GM20000 (cell line): Measurements from ENCODE around the gene FAM78A.

ENCODE experiments used
- DNase-seq: peaks from one replicate; pipeline ENCODE4 v3.0.0; 2012; ENCODE audit warnings: low spot score
- TF ChIP-seq, protein P1 (sequence below): IDR thresholded peaks from 2 replicates; pipeline ENCODE4 v1.5.1; 2012; ENCODE audit warnings: mild to moderate bottlenecking, control low read depth; ENCODE audit errors: extremely low read depth, missing control alignments

Gene FAM78A

DNA sequence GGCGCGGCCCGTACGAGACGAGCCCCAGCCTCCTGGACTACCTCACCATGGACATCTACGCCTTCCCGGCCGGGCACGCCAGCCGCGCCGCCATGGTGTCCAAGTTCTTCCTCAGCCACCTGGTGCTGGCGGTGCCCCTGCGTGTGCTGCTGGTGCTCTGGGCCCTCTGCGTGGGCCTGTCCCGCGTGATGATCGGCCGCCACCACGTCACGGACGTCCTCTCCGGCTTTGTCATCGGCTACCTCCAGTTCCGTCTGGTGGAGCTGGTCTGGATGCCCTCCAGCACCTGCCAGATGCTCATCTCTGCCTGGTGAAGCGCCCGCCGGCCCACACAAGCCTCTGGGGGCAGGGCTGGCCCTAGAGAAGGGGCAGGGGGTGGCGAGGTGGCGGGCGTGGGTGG is 31.7 kb upstream of the FAM78A start:
- TF ChIP-seq, protein P1, sequence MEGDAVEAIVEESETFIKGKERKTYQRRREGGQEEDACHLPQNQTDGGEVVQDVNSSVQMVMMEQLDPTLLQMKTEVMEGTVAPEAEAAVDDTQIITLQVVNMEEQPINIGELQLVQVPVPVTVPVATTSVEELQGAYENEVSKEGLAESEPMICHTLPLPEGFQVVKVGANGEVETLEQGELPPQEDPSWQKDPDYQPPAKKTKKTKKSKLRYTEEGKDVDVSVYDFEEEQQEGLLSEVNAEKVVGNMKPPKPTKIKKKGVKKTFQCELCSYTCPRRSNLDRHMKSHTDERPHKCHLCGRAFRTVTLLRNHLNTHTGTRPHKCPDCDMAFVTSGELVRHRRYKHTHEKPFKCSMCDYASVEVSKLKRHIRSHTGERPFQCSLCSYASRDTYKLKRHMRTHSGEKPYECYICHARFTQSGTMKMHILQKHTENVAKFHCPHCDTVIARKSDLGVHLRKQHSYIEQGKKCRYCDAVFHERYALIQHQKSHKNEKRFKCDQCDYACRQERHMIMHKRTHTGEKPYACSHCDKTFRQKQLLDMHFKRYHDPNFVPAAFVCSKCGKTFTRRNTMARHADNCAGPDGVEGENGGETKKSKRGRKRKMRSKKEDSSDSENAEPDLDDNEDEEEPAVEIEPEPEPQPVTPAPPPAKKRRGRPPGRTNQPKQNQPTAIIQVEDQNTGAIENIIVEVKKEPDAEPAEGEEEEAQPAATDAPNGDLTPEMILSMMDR, result no peak
- no peak for DNase-seq

DNA sequence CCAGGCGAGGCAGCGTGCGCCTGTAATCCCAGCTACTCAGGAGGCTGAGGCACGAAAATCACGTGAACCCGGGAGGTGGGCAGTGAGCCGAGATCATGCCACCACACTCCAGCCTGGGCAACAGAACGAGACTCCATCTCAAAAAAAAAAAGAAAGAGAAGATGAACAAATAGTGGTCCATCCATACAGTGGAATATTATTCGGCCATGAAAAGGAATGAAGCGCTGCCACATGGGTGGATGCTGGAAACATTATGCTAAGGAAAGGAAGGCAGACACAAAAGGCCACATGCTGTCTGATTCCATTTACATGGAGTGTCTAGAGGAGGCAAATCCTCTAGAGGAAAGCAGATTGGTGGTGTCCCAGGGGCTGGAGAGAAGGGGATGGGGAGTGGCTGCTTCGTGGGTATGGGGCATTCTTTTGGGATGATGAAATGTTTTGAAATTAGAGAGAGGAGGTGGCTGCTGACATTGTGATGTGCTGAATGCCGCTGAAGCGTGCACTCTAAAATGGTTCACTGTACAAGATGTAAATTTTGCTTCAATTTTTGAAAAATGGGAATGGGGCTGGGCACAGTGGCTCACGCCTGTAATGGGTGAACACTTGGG is 30.2 kb upstream of the FAM78A start:
- DNase-seq, result no peak
- TF ChIP-seq, protein P1, result no peak

DNA sequence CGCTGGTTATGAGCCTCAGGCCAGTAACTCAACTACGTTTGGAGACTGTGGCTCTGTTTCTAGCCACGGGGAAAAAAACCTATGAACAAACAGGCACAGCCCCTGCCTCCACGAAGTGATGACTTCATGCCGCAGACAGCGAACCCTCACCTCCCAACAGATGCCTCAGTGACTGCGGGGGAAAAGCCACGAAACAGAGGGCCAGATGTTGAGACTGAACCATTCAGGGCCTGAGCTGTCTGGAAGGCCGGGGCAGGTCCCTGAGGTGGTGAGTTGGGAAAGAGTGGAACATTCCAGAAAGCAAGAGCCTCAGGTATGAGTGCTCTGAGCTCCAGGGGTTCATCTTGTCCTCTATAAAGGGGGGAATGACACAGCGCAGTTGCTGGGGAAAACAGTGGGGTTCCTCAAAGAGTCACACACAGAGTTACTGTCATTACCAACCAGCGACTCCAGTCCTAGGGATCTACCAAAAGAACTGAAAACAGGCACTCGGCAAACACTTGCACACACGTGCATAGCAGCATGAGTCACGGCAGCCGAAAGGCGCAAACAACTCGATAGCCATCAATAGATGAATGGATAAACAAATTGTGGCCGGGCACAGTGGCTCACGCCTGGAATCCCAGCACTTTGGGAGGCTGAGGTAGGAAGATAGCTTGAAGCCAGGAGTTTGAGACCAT is 28.5 kb upstream of the FAM78A start:
- TF ChIP-seq, protein P1, result no peak
- DNase-seq, result no peak

DNA sequence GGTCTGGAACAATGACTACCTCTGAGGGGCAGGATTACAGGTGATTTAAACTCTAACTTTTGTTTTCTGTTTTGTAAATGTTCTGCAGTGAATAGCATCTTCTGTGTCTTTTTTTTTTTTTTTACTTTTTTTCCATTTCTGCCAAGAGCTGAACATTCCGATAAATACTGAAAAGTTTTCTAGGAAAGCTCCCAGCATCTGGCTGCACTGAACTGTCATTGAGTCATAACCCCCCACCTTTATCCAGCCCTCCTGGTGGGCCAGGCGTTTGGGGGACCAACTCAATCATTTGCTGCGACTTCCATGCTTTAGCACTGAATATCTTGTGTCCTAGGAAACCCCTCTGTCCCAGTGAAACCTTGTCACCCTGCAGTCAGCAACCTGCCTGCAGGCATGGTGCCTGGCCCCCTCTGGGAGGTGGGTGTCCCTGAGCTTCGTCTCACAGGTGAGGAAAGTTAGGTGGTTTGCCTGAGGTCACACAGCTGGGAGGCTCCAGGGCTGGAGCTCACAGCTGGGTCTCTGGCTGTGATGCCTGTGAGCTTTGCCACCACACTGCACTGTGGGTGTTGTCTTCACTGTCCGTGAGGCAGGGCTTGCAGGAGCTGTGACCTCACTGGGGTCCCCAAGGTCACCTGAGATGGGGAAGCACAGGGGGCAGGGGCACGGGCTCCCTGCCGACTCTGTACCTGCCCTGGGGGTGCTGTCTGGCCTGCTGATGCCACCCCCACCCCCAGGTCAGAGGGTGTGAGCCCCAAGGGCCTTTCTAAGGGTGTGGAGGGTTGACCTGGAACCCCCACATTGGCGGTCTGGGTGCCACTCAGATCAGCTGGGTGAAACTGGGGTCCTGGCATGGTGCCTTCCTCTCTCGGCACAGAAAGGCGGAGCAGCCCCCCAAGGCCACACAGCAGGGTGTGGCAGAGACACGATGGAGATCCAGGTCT is 27.3 kb upstream of the FAM78A start:
- TF ChIP-seq, protein P1, result no peak
- no peak for DNase-seq

DNA sequence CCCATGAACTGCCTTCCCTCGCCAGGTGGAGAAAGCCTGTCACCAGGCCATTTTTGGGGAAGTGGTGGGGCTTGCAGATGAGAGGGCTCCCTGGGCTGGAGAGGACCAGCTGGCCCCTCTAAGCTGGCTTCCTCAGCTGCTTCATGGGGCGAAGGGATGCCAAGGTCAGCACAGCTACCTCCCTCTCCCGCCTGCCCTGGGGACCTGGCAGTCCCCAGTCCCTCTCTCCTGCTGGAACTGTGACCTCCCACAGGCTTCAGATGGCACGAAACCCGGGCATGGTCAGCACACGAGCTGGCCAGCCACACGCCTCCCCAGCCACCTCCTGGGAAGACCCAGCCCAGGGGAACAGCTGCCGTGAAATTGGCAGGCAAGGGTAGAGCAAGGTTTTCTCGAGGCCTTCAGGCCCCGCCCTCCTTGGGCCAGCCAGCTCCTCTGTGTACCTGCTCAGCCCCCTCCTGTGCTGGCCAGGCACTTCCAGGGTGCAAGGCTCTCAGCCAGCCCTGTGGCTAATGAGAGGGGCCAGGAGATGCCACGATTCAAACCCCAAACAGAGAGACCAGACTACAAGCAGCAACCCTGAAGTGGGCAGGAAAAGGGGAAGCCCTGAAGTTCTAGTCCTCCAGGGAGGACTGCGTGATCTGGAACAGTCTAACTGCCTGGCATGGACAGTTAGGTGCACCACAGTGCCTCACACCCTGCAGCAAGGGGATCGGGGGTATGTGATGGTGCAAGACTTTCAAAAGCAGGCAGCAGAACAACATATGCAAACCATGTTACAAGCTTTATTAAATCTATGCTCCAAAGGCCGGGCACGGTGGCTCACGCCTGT is 26.1 kb upstream of the FAM78A start:
- TF ChIP-seq, protein P1, result no peak
- DNase-seq, result no peak

DNA sequence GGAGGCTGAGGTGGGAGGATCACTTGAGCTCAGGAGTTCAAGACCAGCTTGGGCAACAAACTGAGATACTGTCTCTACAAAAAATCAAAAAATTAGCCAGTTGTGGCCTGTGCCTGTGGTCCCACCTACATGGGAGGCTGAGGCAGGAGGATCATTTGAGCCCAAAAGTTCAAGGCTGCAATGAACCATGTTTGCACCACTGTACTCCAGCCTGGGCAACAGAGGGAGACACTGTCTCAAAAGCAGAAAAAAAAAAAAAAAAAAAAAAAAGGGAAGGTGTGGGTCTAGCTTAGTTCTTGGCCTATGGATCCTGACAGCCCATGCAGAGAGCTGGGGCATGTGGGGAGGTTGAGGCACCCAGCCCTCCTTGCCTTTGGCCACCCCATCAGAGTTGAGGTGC is 24.1 kb upstream of the FAM78A start:
- TF ChIP-seq, protein P1, result no peak

More for the DNA sequence above, 24.1 kb upstream of the FAM78A start:
- DNase-seq, result no peak
